HG02610 (cell line): ENCODE data around the gene SNCB.

Source experiments
- ATAC-seq: cut with Tn5 transposase; IDR thresholded peaks from one replicate; pipeline ENCODE4 v1.9.1; 2021; ENCODE audit warnings: mild to moderate bottlenecking, moderate library complexity; ENCODE audit not compliant: unreplicated experiment

Gene SNCB

GRCh38 chr5:176629853-176630680, at the start of gene SNCB, which contains the start of gene EIF4E1B:
Gene SNCB (minus strand): TSS chr5:176630534. CDS start chr5:176629654, 880 bp downstream.
Gene EIF4E1B (plus strand): TSS chr5:176630675. CDS start chr5:176642788, 12,113 bp downstream.
- no peak for ATAC-seq

- no peak for ATAC-seq
These were observed 49.3 kb upstream of the SNCB start for GRCh38 chr5:176679365-176680225.

GRCh38 chr5:176678584-176678983, 48.2 kb upstream of the SNCB start:
- no peak for ATAC-seq

- no peak for ATAC-seq
These were observed 47.0 kb upstream of the SNCB start for GRCh38 chr5:176677209-176677939.

- ATAC-seq, result peak; percentile 77
These were observed 46.1 kb upstream of the SNCB start for GRCh38 chr5:176676361-176676824.

- ATAC-seq, result no peak
These were observed 45.5 kb upstream of the SNCB start for GRCh38 chr5:176675676-176676360.

- ATAC-seq, result no peak
These were observed 44.5 kb upstream of the SNCB start for GRCh38 chr5:176674799-176675198.

GRCh38 chr5:176673651-176674583, 43.6 kb upstream of the SNCB start:
- ATAC-seq, result no peak

- no peak for ATAC-seq
These were observed 41.8 kb upstream of the SNCB start for GRCh38 chr5:176671890-176672747.

GRCh38 chr5:176671399-176671798, 41.1 kb upstream of the SNCB start:
- no peak for ATAC-seq

- no peak for ATAC-seq
These were observed 40.1 kb upstream of the SNCB start for GRCh38 chr5:176670449-176670848.

- no peak for ATAC-seq
These were observed 37.3 kb upstream of the SNCB start for GRCh38 chr5:176667637-176668036.

GRCh38 chr5:176665517-176665916, 35.2 kb upstream of the SNCB start:
- no peak for ATAC-seq

- no peak for ATAC-seq
These were observed 34.6 kb upstream of the SNCB start for GRCh38 chr5:176664886-176665285.

- no peak for ATAC-seq
These were observed 34.1 kb upstream of the SNCB start for GRCh38 chr5:176664479-176664878.

GRCh38 chr5:176663566-176663965, 33.2 kb upstream of the SNCB start:
- ATAC-seq, result no peak

- no peak for ATAC-seq
These were observed 32.3 kb upstream of the SNCB start for GRCh38 chr5:176662371-176663333.
